DOHH2 (cell line): ENCODE results near the gene ACER3.

Experiments
- CTCF ChIP-seq: fragments of 200-600 bp; sonication (generic); IDR thresholded peaks from one replicate; pipeline ENCODE4 v1.5.1; 2014; ENCODE audit warnings: antibody characterized with exemption, mild to moderate bottlenecking, low read depth, low read length; ENCODE audit not compliant: poor library complexity, severe bottlenecking
- EZH2phosphoT487 ChIP-seq: fragments of 200-600 bp; sonication (generic); IDR thresholded peaks from 2 replicates; pipeline ENCODE4 v1.6.1; 2017; ENCODE audit warnings: borderline replicate concordance, mild to moderate bottlenecking, antibody characterized with exemption, low read length, moderate library complexity, mixed read lengths

- no peak for TF ChIP-seq CTCF
- TF ChIP-seq EZH2phosphoT487: no peak
These were observed 117.5 kb downstream of the ACER3 start for GRCh38 chr11:76978239-76978638.
